HepG2 (cell line): ENCODE results near the gene HLA-B. TPM values are rescaled to one million over a fixed set of nuclear protein-coding genes. Genes with fewer than 3 reads are reported as not detected.

Experiments used
- ATAC-seq: fragments of 200-7000 bp; cut with Tn5 transposase; 3 replicates; pipeline ENCODE4 v1.9.1; 2020; ENCODE audit warnings: mild to moderate bottlenecking, moderate library complexity
- BruUV-seq: library from RNA; stranded (reverse); fragments of 400-500 nt; replicated peaks from 2 replicates; lab custom pipeline; 2021; lab: Mats Ljungman, UMichigan
- CTCF ChIA-PET: fragments of 300-600 bp; formaldehyde crosslinking; extraction: SDS; loops from one replicate; lab custom pipeline; 2021; ENCODE audit warnings: low total read pairs, inconsistent platforms, low intra/inter-chr PET ratio; lab: Yijun Ruan, JAX
- POLR2A ChIA-PET: fragments of 350-600 bp; sonication (Branson Sonifier 250); formaldehyde crosslinking; loops from one replicate; lab custom pipeline; 2020; ENCODE audit warnings: antibody characterized with exemption, inconsistent platforms; lab: Yijun Ruan, JAX
- DNase-seq: peaks from one replicate; pipeline ENCODE4 v3.0.0-alpha.2; 2015; ENCODE audit warnings: low spot score
- FAIRE-seq: peaks from 3 replicates; lab custom pipeline; 2011; peaks lifted over from hg19 to GRCh38; lab: Jason Lieb, UNC
- H2AFZ ChIP-seq: one replicate; pipeline ENCODE4 v1.6.1; 2011; ENCODE audit warnings: low read length, inconsistent platforms
- H3K27ac ChIP-seq: fragments of 300-600 bp; 3 replicates; pipeline ENCODE4 v1.8.0; 2011; ENCODE audit warnings: mixed run types, mild to moderate bottlenecking, mixed read lengths, low read length, inconsistent platforms; ENCODE audit not compliant: insufficient read depth; ENCODE audit errors: extremely low read length
- H3K27me3 ChIP-seq, 2 experiments: fragments of 200-600 bp in 1 of 2; 2 replicates in 1 of 2; 3 replicates in 1 of 2; pipeline versions ENCODE4 v1.6.0 to v1.8.0; 2011; ENCODE audit warnings: low read length in 2 of 2, mild to moderate bottlenecking in 2 of 2, moderate library complexity in 2 of 2, inconsistent platforms in 1 of 2; ENCODE audit not compliant: insufficient read depth in 2 of 2, control insufficient read depth in 1 of 2
- H3K36me3 ChIP-seq, 2 experiments: fragments of 200-600 bp in 1 of 2; replicated peaks in 1 of 2; 2 replicates in 1 of 2; 3 replicates in 1 of 2; pipeline versions ENCODE4 v1.5.1 to v1.8.0; 2011; ENCODE audit warnings: low read length in 2 of 2, inconsistent platforms in 1 of 2; ENCODE audit not compliant: insufficient read depth in 2 of 2, control insufficient read depth in 1 of 2
- H3K4me1 ChIP-seq: 2 replicates; pipeline ENCODE4 v1.5.1; 2012; ENCODE audit warnings: low read length, inconsistent platforms; ENCODE audit not compliant: insufficient read depth
- H3K4me2 ChIP-seq: 2 replicates; pipeline ENCODE4 v1.6.0; 2011; ENCODE audit warnings: low read depth, low read length, inconsistent platforms
- H3K4me3 ChIP-seq, 3 experiments: fragments of 200-600 bp in 1 of 3; sonication (generic), shearing (Covaris generic) in 1 of 3; replicated peaks in 1 of 3; 2 replicates each; pipeline ENCODE4 v1.5.1; 2011 to 2016; ENCODE audit warnings: low read length in 3 of 3, inconsistent platforms in 2 of 3, low read depth in 2 of 3, mild to moderate bottlenecking in 2 of 3, control low read depth in 1 of 3, mixed read lengths in 1 of 3; ENCODE audit not compliant: insufficient read depth in 1 of 3
- H3K79me2 ChIP-seq: one replicate; pipeline ENCODE4 v1.6.1; 2011; ENCODE audit warnings: low read length, inconsistent platforms; ENCODE audit not compliant: insufficient read depth
- H3K9ac ChIP-seq: 2 replicates; pipeline ENCODE4 v1.6.0; 2011; ENCODE audit warnings: mild to moderate bottlenecking, low read depth, low read length, inconsistent platforms; ENCODE audit not compliant: insufficient read depth
- H3K9me3 ChIP-seq: 2 replicates; pipeline ENCODE4 v1.5.1; 2012; ENCODE audit warnings: mild to moderate bottlenecking, low read length
- H4K20me1 ChIP-seq: 2 replicates; pipeline ENCODE4 v1.6.0; 2011; ENCODE audit warnings: inconsistent platforms, mild to moderate bottlenecking, low read length, moderate library complexity; ENCODE audit not compliant: insufficient read depth
- DBP ChIP-seq: sonication (generic); formaldehyde crosslinking; IDR thresholded peaks from 2 replicates; pipeline ENCODE4 v1.4.0; 2020; ENCODE audit warnings: missing genetic modification reagents; ENCODE audit errors: not compliant biosample characterization
- EZH2 ChIP-seq: conservative IDR thresholded peaks from 2 replicates; pipeline ENCODE4 v1.6.1; 2012; ENCODE audit warnings: mild to moderate bottlenecking, low read depth, low read length, moderate library complexity
- KMT2A ChIP-seq: sonication (generic); formaldehyde crosslinking; IDR thresholded peaks from 2 replicates; pipeline ENCODE4 v1.4.0; 2020; ENCODE audit warnings: missing genetic modification reagents
- MAX ChIP-seq: IDR thresholded peaks from 2 replicates; pipeline ENCODE4 v1.6.1; 2012; ENCODE audit warnings: inconsistent platforms
- MAZ ChIP-seq, 2 experiments: sonication (generic) in 1 of 2; formaldehyde crosslinking in 1 of 2; IDR thresholded peaks; 2 replicates each; pipeline versions ENCODE4 v1.5.0 to v1.6.1; 2012 to 2020; ENCODE audit warnings: low read depth in 2 of 2, mild to moderate bottlenecking in 2 of 2, borderline replicate concordance in 1 of 2, improper control_type of control experiment in 1 of 2, low read length in 1 of 2, missing genetic modification reagents in 1 of 2, moderate library complexity in 1 of 2
- MEF2D ChIP-seq: sonication (generic); formaldehyde crosslinking; IDR thresholded peaks from 2 replicates; pipeline ENCODE4 v1.5.1; 2020; ENCODE audit warnings: mild to moderate bottlenecking, missing genetic modification reagents
- NFYC ChIP-seq: IDR thresholded peaks from 2 replicates; pipeline ENCODE4 v1.6.1; 2016; ENCODE audit warnings: missing genetic modification reagents, missing compliant biosample characterization
- RFX5 ChIP-seq: IDR thresholded peaks from 2 replicates; pipeline ENCODE4 v1.6.1; 2011; ENCODE audit warnings: low read depth, low read length, improper control_type of control experiment
- SOX6 ChIP-seq, 2 experiments: fragments of 450-650 bp in 1 of 2; sonication (generic) in 1 of 2; formaldehyde crosslinking in 1 of 2; IDR thresholded peaks; 2 replicates each; pipeline versions ENCODE4 v1.4.0 to v1.6.1; 2017 to 2020; ENCODE audit warnings: antibody characterized with exemption in 1 of 2, mild to moderate bottlenecking in 1 of 2, missing genetic modification reagents in 1 of 2
- TOE1 ChIP-seq: sonication (generic); formaldehyde crosslinking; IDR thresholded peaks from 2 replicates; pipeline ENCODE4 v1.4.0; 2020; ENCODE audit warnings: mild to moderate bottlenecking, missing genetic modification reagents
- TOPORS ChIP-seq: sonication (generic); formaldehyde crosslinking; IDR thresholded peaks from 2 replicates; pipeline ENCODE4 v1.8.0; 2023; ENCODE audit warnings: mild to moderate bottlenecking, missing genetic modification reagents
- YEATS2 ChIP-seq: sonication (generic); formaldehyde crosslinking; IDR thresholded peaks from 2 replicates; pipeline ENCODE4 v1.4.0; 2020; ENCODE audit warnings: missing genetic modification reagents, borderline replicate concordance
- ZKSCAN5 ChIP-seq: sonication (generic); formaldehyde crosslinking; IDR thresholded peaks from 2 replicates; pipeline ENCODE4 v1.5.1; 2020; ENCODE audit warnings: mild to moderate bottlenecking, missing genetic modification reagents
- ZNF17 ChIP-seq: sonication (generic); formaldehyde crosslinking; IDR thresholded peaks from 2 replicates; pipeline ENCODE4 v1.5.0; 2020; ENCODE audit warnings: mild to moderate bottlenecking, missing genetic modification reagents
- ZNF205 ChIP-seq: IDR thresholded peaks from 2 replicates; pipeline ENCODE4 v1.6.1; 2018; ENCODE audit warnings: missing biosample characterization, missing genetic modification reagents
- ZNF251 ChIP-seq: sonication (generic); formaldehyde crosslinking; IDR thresholded peaks from 2 replicates; pipeline ENCODE4 v1.9.0; 2021; ENCODE audit warnings: mild to moderate bottlenecking, missing genetic modification reagents
- ZNF350 ChIP-seq: sonication (generic); formaldehyde crosslinking; IDR thresholded peaks from 2 replicates; pipeline ENCODE4 v1.4.0; 2020; ENCODE audit warnings: mild to moderate bottlenecking, low read depth, missing genetic modification reagents, borderline replicate concordance
- ZNF572 ChIP-seq: sonication (generic); formaldehyde crosslinking; IDR thresholded peaks from 2 replicates; pipeline ENCODE4 v1.5.1; 2020; ENCODE audit warnings: mild to moderate bottlenecking, missing genetic modification reagents
- ZNF614 ChIP-seq: IDR thresholded peaks from 2 replicates; pipeline ENCODE4 v1.6.1; 2018; ENCODE audit warnings: missing biosample characterization, missing genetic modification reagents, inconsistent platforms, borderline replicate concordance
- ZSCAN20 ChIP-seq: sonication (generic); formaldehyde crosslinking; IDR thresholded peaks from 2 replicates; pipeline ENCODE4 v1.4.0; 2020; ENCODE audit warnings: missing genetic modification reagents, mild to moderate bottlenecking, borderline replicate concordance
- WGBS: methylation state at CpG from one replicate; pipeline ENCODE4 v1.1.6; 2017; ENCODE audit warnings: low lambda C conversion rate; 5-methylcytosine and 5-hydroxymethylcytosine counted together
- in situ Hi-C: cut with HindIII; loops from 2 replicates; pipeline ENCODE4 v1.10.0; 2017; ENCODE audit warnings: low pct_unique_long_range_greater_than_20kb; ENCODE audit not compliant: extremely low pct_ligation_motif_present
- intact Hi-C: fragments of 100-400 bp; cut with micrococcal nuclease; formaldehyde crosslinking; loops from one replicate; pipeline ENCODE4 v1.10.0; 2022; ENCODE audit not compliant: unreplicated experiment
- polyA plus RNA-seq, 8 experiments: library from polyadenylated mRNA; depleted of rRNA in 3 of 8; stranded (reverse) in 7 of 8; unstranded in 1 of 8; fragments of >200 nt; fragmentation: Illumina TruSeq in 4 of 8; extraction: Trizol in 4 of 8; gene quantifications; 2 replicates each; pipeline versions ENCODE4 v1.2.1 to v1.2.3, GENCODE V29; 2011 to 2016; ENCODE audit warnings: low read depth in 4 of 8, missing spikeins in 1 of 8, mixed read lengths in 1 of 8; ENCODE audit not compliant: insufficient read depth in 1 of 8
- total RNA-seq, 5 experiments: library from RNA; depleted of rRNA; stranded (reverse); fragments of >200 nt; fragmentation: Illumina TruSeq; extraction: Trizol; gene quantifications; 2 replicates each; pipeline ENCODE4 v1.2.3, GENCODE V29; 2016; ENCODE audit warnings: low read depth in 1 of 5

Gene HLA-B
- total and polyA plus RNA-seq, 2 of the 13 experiments (the other 11 are each of a cell fraction or from before 2014, with no cell fraction given): 35.3 to 88.9 TPM

GRCh38 chr6:31336896-31337496 is 20.0 kb downstream of the HLA-B start:
- no peak overlapping the region for H3K4me2 ChIP-seq
- no peaks in the 10 kb centered on the region for H3K79me2 ChIP-seq
- H3K4me1 ChIP-seq: no peaks in the 10 kb centered on the region
- H3K36me3 ChIP-seq: no peaks in the 10 kb centered on the region
- FAIRE-seq (no peak), DNase-seq (no peak), ATAC-seq (no peak)
- in situ Hi-C loops: no loop called here
- H2AFZ ChIP-seq: no peak overlapping the region
- ChIA-PET POLR2A (no interaction called here), CTCF (no interaction called here)
- TF ChIP-seq ZKSCAN5 (CRISPR knock-in tag): no peak
- TF ChIP-seq ZNF350 (CRISPR knock-in tag): no peak
- no peak for TF ChIP-seq SOX6 (IDR thresholded peaks at IDR 0.05)
- TF ChIP-seq SOX6 (CRISPR knock-in tag; IDR thresholded peaks at IDR 0.05): no peak
- no peak for TF ChIP-seq DBP
- TF ChIP-seq TOPORS: no peak
- TF ChIP-seq ZNF17: no peak
- no peak for TF ChIP-seq MAX
- no peak for TF ChIP-seq YEATS2 (CRISPR knock-in tag)
- no peak for TF ChIP-seq MAZ (IDR thresholded peaks at IDR 0.05; ENCODE audit: borderline replicate concordance, low read depth, low read length)
- TF ChIP-seq MAZ (CRISPR knock-in tag; IDR thresholded peaks at IDR 0.05; ENCODE audit: low read depth): no peak
- TF ChIP-seq RFX5: no peak
- no peak for TF ChIP-seq EZH2
- no peak for TF ChIP-seq ZNF614
- TF ChIP-seq ZSCAN20 (CRISPR knock-in tag): no peak
- TF ChIP-seq ZNF572 (CRISPR knock-in tag): no peak
- TF ChIP-seq ZNF205 (CRISPR knock-in tag): no peak
- TF ChIP-seq NFYC (CRISPR knock-in tag): no peak
- TF ChIP-seq ZNF251: no peak
- TF ChIP-seq MEF2D: no peak
- TF ChIP-seq TOE1: no peak
- no peak for TF ChIP-seq KMT2A
- no peaks in the 10 kb centered on the region for H4K20me1 ChIP-seq
- H3K27me3 ChIP-seq: no peaks in the 10 kb centered on the region
- no peak overlapping the region for H3K9ac ChIP-seq
- H3K4me3 ChIP-seq: no peak overlapping the region
- BruUV-seq: no TSS peak
- H3K9me3 ChIP-seq: peaks cover 13% of the 10 kb centered on the region
- intact Hi-C loops: no loop called here
- no peak overlapping the region for H3K27ac ChIP-seq
- 10% methylated on average over 3 of the region's 3 CpGs for WGBS
